MCF 10A (cell line): ENCODE measurements around the gene BMI1. TPM values are rescaled to one million over a fixed set of nuclear protein-coding genes. Genes with fewer than 3 reads are reported as not detected.
"Not testable (repeated sequence)": the region's sequence is repeated elsewhere in the genome, so short reads cannot be mapped to it uniquely, and the experiment has no call there.

ENCODE experiments used
- BruUV-seq: library from RNA; stranded (reverse); fragments of 400-500 nt; replicated peaks from 2 replicates; lab custom pipeline; 2021; lab: Mats Ljungman, UMichigan
- CTCF ChIA-PET: fragments of 300-600 bp; sonication (Branson Sonifier 250); formaldehyde crosslinking; extraction: SDS; loops from one replicate; lab custom pipeline; 2021; ENCODE audit warnings: antibody characterized with exemption, inconsistent platforms; lab: Yijun Ruan, JAX
- POLR2A ChIA-PET: fragments of 300-600, 350-650 bp; sonication (Branson Sonifier 250); formaldehyde crosslinking; extraction: SDS; loops from one replicate; lab custom pipeline; 2020; ENCODE audit warnings: antibody characterized with exemption, inconsistent platforms; lab: Yijun Ruan, JAX
- DNase-seq: peaks from one replicate; pipeline ENCODE4 v3.0.0-alpha.2; 2018; ENCODE audit not compliant: unreplicated experiment
- H3K27ac Mint-ChIP-seq: one replicate; pipeline ENCODE4 v1.8.0; 2022; ENCODE audit warnings: mild to moderate bottlenecking, low read depth, mixed read lengths; ENCODE audit not compliant: unreplicated experiment
- H3K27me3 Mint-ChIP-seq: one replicate; pipeline ENCODE4 v1.8.0; 2022; ENCODE audit warnings: mixed read lengths; ENCODE audit not compliant: insufficient read depth, unreplicated experiment
- H3K36me3 Mint-ChIP-seq: one replicate; pipeline ENCODE4 v1.8.0; 2022; ENCODE audit warnings: mild to moderate bottlenecking, moderate library complexity, mixed read lengths; ENCODE audit not compliant: insufficient read depth, unreplicated experiment
- H3K4me1 Mint-ChIP-seq: one replicate; pipeline ENCODE4 v1.8.0; 2022; ENCODE audit warnings: mixed read lengths; ENCODE audit not compliant: insufficient read depth, unreplicated experiment
- H3K4me3 Mint-ChIP-seq: one replicate; pipeline ENCODE4 v1.8.0; 2022; ENCODE audit warnings: mild to moderate bottlenecking, moderate library complexity, mixed read lengths; ENCODE audit not compliant: unreplicated experiment
- H3K9me3 Mint-ChIP-seq: one replicate; pipeline ENCODE4 v1.8.0; 2022; ENCODE audit warnings: mixed read lengths; ENCODE audit not compliant: unreplicated experiment
- intact Hi-C: fragments of 100-400 bp; cut with micrococcal nuclease; formaldehyde crosslinking; loops from 2 replicates; pipeline ENCODE4 v1.14.1; 2022
- total RNA-seq: library from RNA; stranded (reverse); gene quantifications from 2 replicates; pipeline ENCODE4 v1.2.3, GENCODE V29; 2022
- TF ChIP-seq, protein P1 (sequence below): fragments of 200-600 bp; IDR thresholded peaks from one replicate; pipeline ENCODE4 v1.8.0; 2022; ENCODE audit warnings: antibody characterized with exemption, mild to moderate bottlenecking; ENCODE audit not compliant: unreplicated experiment

Gene BMI1
- total RNA-seq, 1 experiment from 2014 or later: 78.0 TPM

DNA sequence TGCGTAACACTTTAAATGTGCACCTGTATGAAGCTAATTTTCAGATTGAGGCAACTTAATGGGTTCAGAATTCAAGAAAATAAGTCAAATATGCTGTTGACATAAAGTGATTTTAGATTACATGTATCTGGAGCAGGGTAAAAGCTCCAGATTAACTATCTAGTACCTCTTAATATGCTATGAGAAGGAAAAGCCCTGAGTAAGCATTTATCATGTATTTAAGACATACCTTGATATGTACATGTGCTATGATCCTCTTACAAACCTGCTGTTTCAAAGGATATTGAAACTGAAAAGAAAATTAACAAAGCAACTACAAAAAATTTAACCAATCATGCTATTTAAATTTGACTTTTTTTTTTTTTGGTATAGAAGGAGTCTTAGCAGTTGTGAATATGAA, 28.9 kb downstream of the BMI1 start:
- CTCF ChIA-PET: no interaction called here
- no peaks in the 10 kb centered on the region for H3K27me3 Mint-ChIP-seq

DNA sequence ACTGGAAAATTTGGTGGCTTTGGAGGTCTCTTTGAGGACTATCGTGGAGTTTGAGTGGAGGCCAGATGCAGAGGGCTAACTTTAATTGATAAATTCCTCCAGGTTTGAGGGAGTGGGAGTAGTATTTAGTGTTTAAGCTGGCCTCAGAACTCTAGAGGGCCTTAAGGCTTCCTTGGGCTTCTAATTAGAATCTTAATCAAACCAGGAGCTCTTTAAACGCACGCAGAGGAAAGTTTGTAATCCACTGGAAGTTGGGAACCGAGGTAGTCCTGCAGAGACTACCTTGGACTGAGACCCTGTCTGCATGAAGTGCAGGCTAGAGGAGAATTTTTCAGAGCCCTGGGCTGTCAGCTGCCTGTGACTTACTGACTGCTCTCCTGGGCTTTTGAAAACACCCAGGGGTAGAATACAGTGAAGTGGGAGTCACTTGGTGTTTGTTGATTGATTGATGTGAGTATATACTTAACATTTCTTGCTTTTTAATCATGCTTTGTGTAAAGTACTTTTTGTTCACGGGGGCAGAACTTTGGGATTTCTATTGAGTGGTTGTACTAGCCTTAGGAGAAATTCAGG, 30.3 kb downstream of the BMI1 start:
- Mint-ChIP-seq H3K27me3 (no peaks in the 10 kb centered on the region), H3K4me1 (no peaks in the 10 kb centered on the region), H3K9me3 (no peaks in the 10 kb centered on the region), H3K4me3 (no peak overlapping the region), H3K36me3 (peaks cover 5% of the 10 kb centered on the region), H3K27ac (no peak overlapping the region)
- DNase-seq: no peak
- CTCF ChIA-PET: no interaction called here
- POLR2A ChIA-PET: no interaction called here
- TF ChIP-seq, protein P1, sequence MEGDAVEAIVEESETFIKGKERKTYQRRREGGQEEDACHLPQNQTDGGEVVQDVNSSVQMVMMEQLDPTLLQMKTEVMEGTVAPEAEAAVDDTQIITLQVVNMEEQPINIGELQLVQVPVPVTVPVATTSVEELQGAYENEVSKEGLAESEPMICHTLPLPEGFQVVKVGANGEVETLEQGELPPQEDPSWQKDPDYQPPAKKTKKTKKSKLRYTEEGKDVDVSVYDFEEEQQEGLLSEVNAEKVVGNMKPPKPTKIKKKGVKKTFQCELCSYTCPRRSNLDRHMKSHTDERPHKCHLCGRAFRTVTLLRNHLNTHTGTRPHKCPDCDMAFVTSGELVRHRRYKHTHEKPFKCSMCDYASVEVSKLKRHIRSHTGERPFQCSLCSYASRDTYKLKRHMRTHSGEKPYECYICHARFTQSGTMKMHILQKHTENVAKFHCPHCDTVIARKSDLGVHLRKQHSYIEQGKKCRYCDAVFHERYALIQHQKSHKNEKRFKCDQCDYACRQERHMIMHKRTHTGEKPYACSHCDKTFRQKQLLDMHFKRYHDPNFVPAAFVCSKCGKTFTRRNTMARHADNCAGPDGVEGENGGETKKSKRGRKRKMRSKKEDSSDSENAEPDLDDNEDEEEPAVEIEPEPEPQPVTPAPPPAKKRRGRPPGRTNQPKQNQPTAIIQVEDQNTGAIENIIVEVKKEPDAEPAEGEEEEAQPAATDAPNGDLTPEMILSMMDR: no peak
- intact Hi-C loops: no loop called here
- no TSS peak for BruUV-seq

More for the DNA sequence above, 28.9 kb downstream of the BMI1 start:
- Mint-ChIP-seq H3K4me3 (no peak overlapping the region), H3K9me3 (no peaks in the 10 kb centered on the region), H3K36me3 (peaks cover 6% of the 10 kb centered on the region), H3K27ac (no peak overlapping the region), H3K4me1 (no peaks in the 10 kb centered on the region)
- TF ChIP-seq, protein P1: no peak
- no peak for DNase-seq
- intact Hi-C loops: no loop called here
- no TSS peak for BruUV-seq
- POLR2A ChIA-PET: interaction anchor here (0.8 to 1.3 kb wide), 2 partner anchors 9 to 34 kb away, joined by 4 read pairs; partner anchors contain the start of gene COMMD3

DNA sequence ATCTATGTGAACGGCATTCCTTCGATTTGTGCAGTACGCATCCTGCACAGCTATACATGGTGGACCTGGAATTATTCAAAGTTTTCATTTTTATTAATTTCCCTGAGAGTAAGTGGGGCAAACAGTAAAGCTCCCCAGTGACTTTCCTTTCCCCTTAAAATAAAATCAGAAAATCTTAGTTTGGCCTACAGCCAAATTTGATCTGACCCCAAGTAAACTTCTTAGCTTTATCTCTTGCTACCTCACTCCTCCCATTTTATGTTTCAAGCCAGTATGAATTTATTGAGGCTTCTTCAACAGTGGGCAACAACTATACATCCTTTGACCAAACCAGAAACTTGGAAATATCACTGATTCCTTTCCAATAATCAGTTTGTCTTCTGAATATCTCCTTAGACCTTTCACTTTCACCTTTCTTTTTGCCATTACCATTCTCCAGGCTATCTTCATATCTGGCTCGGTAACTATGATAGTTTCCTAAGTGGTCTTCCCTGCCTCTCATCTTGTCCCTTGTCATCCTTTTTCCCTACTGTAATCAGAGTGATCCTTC, 35.5 kb downstream of the BMI1 start:
- BruUV-seq: no TSS peak
- Mint-ChIP-seq H3K4me3 (no peak overlapping the region), H3K9me3 (no peaks in the 10 kb centered on the region), H3K27ac (no peak overlapping the region), H3K27me3 (no peaks in the 10 kb centered on the region), H3K36me3 (no peaks in the 10 kb centered on the region), H3K4me1 (peaks cover 5% of the 10 kb centered on the region)
- intact Hi-C loops: no loop called here
- POLR2A ChIA-PET: no interaction called here
- TF ChIP-seq, protein P1: no peak
- CTCF ChIA-PET: no interaction called here
- DNase-seq: no peak

DNA sequence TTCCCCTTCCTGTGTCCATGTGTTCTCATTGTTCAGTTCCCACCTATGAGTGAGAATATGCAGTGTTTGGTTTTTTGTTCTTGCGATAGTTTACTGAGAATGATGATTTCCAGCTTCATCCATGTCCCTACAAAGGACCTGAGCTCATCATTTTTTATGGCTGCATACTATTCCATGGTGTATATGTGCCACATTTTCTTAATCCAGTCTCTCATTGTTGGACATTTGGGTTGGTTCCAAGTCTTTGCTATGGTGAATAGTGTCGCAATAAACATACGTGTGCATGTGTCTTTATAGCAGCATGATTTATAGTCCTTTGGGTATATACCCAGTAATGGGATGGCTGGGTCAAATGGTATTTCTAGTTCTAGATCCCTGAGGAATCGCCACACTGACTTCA, 36.9 kb downstream of the BMI1 start:
- DNase-seq, H3K4me3 Mint-ChIP-seq, POLR2A ChIA-PET, intact Hi-C loops, CTCF ChIA-PET, H3K36me3 Mint-ChIP-seq, H3K9me3 Mint-ChIP-seq, H3K4me1 Mint-ChIP-seq, BruUV-seq, H3K27me3 Mint-ChIP-seq, H3K27ac Mint-ChIP-seq: not testable (repeated sequence)
